ENCODE data around the gene HPS4. TPM values are rescaled to one million over a fixed set of nuclear protein-coding genes. Genes with fewer than 3 reads are reported as not detected.

HPS4 gene
- total RNA-seq, 4 donors from 2014 or later = 46.5 to 152 (median 62.9) TPM

GRCh38 chr22:26447584-26448329, 35.8 kb downstream of the HPS4 start:
- no peak overlapping the region for H3K27ac ChIP-seq
- peak in 1 of 2 donors; percentile 72 for DNase-seq (ENCODE audit: low spot score in 2 of 2)

GRCh38 chr22:26446808-26447515, 36.6 kb downstream of the HPS4 start:
- peaks cover 16% of the 10 kb centered on the region for H3K36me3 ChIP-seq
- no peak overlapping the region for H3K4me3 ChIP-seq
- 81% methylated on average over 17 of the region's 17 CpGs for WGBS
- DNase-seq (ENCODE audit: low spot score in 2 of 2) = no peak
- TF ChIP-seq CTCF (IDR thresholded peaks at IDR 0.05) = no peak
- no peak for TF ChIP-seq EP300 (IDR thresholded peaks at IDR 0.05)
- TF ChIP-seq POLR2A (IDR thresholded peaks at IDR 0.05) = no peak
- no peak for TF ChIP-seq POLR2AphosphoS5 (IDR thresholded peaks at IDR 0.05)
- H3K4me1 ChIP-seq = peaks cover 14% of the 10 kb centered on the region
- H3K27ac ChIP-seq = no peak overlapping the region
- no peaks in the 10 kb centered on the region for H3K9me3 ChIP-seq
- no peaks in the 10 kb centered on the region for H3K27me3 ChIP-seq

More at GRCh38 chr22:26447584-26448329, 35.8 kb downstream of the HPS4 start:
- Histone ChIP-seq H3K4me3 (no peak overlapping the region), H3K9me3 (no peaks in the 10 kb centered on the region), H3K4me1 (peaks cover 14% of the 10 kb centered on the region), H3K36me3 (peaks cover 24% of the 10 kb centered on the region), H3K27me3 (no peaks in the 10 kb centered on the region)
- 69% methylated on average over 15 of the region's 15 CpGs for whole genome bisulfite sequencing
- TF ChIP-seq EP300 (IDR thresholded peaks at IDR 0.05) = no peak

GRCh38 chr22:26445577-26446275, 37.9 kb downstream of the HPS4 start:
- TF ChIP-seq CTCF (IDR thresholded peaks at IDR 0.05) = no peak
- Histone ChIP-seq H3K27ac (no peak overlapping the region), H3K27me3 (no peaks in the 10 kb centered on the region), H3K4me1 (peaks cover 14% of the 10 kb centered on the region), H3K9me3 (no peaks in the 10 kb centered on the region), H3K36me3 (peaks cover 3% of the 10 kb centered on the region), H3K4me3 (no peak overlapping the region)
- no peak for DNase-seq (ENCODE audit: low spot score in 2 of 2)
- WGBS = 55% methylated on average over 15 of the region's 15 CpGs

- peaks cover 15% of the 10 kb centered on the region for H3K4me1 ChIP-seq
- no peaks in the 10 kb centered on the region for H3K27me3 ChIP-seq
- no peaks in the 10 kb centered on the region for H3K36me3 ChIP-seq
- TF ChIP-seq EP300 (IDR thresholded peaks at IDR 0.05) (no peak), POLR2A (IDR thresholded peaks at IDR 0.05) (no peak), CTCF (IDR thresholded peaks at IDR 0.05) (no peak), POLR2AphosphoS5 (IDR thresholded peaks at IDR 0.05) (no peak)
- no peak overlapping the region for H3K4me3 ChIP-seq
- no peaks in the 10 kb centered on the region for H3K9me3 ChIP-seq
- H3K27ac ChIP-seq = no peak overlapping the region
- no peak for DNase-seq (ENCODE audit: low spot score in 2 of 2)
- WGBS = 92% methylated on average over 8 of the region's 8 CpGs
These were observed 38.8 kb downstream of the HPS4 start for GRCh38 chr22:26444777-26445176.

- Histone ChIP-seq H3K4me3 (no peak overlapping the region), H3K4me1 (peaks cover 22% of the 10 kb centered on the region), H3K36me3 (no peaks in the 10 kb centered on the region), H3K9me3 (no peaks in the 10 kb centered on the region), H3K27me3 (no peaks in the 10 kb centered on the region), H3K27ac (no peak overlapping the region)
- DNase-seq (ENCODE audit: low spot score in 2 of 2) = no peak
- 88% methylated on average over 16 of the region's 16 CpGs for WGBS
- TF ChIP-seq POLR2AphosphoS5 (IDR thresholded peaks at IDR 0.05) = no peak
- TF ChIP-seq EP300 (IDR thresholded peaks at IDR 0.05) = no peak
- no peak for TF ChIP-seq POLR2A (IDR thresholded peaks at IDR 0.05)
- no peak for TF ChIP-seq CTCF (IDR thresholded peaks at IDR 0.05)
These were observed 39.5 kb downstream of the HPS4 start for GRCh38 chr22:26443901-26444690.
